ENCODE measurements around the gene RBM8A. TPM values are rescaled to one million over a fixed set of nuclear protein-coding genes. Genes with fewer than 3 reads are reported as not detected.

RBM8A gene
- 54.4 and 130 TPM in 2 replicates for total RNA-seq

GRCh38 chr1:145927063-145927886 is at the start of gene RBM8A:
Gene RBM8A (minus strand): TSS chr1:145927484. CDS start chr1:145927426, 58 bp downstream.

GRCh38 chr1:145964328-145965118 is 37.2 kb upstream of the RBM8A start, which contains the start of the genes ANKRD34A and POLR3GL:
Gene ANKRD34A (minus strand): TSS chr1:145964575. CDS start chr1:145961759, 2,816 bp downstream.
Gene POLR3GL (plus strand): TSS chr1:145964690. CDS start chr1:145974866, 10,176 bp downstream.

GRCh38 chr1:145957443-145958319 is 30.4 kb upstream of the RBM8A start, which contains the start of gene LIX1L:
Gene LIX1L (minus strand): TSS chr1:145958017. CDS start chr1:145957927, 90 bp downstream.

GRCh38 chr1:145918144-145918991 is 8.9 kb downstream of the RBM8A start, which contains the start of gene PEX11B:
Gene PEX11B (minus strand): TSS chr1:145918717. CDS start chr1:145918688, 29 bp downstream.

GRCh38 chr1:145885738-145886287 is 41.5 kb downstream of the RBM8A start, which contains the start of gene ANKRD35:
Gene ANKRD35 (minus strand): TSS chr1:145885866. CDS start chr1:145885758, 108 bp downstream.

Other genes starting within 250 kb of the RBM8A start
- gene PDZK1, start 220.1 kb downstream of the RBM8A start, total RNA-seq: 0.49 and 11.3 TPM in 2 replicates
- not detected in 2 replicates for gene CD160, start 208.0 kb downstream of the RBM8A start, total RNA-seq
- 7.7 and 9.4 TPM in 2 replicates for gene RNF115, start 103.4 kb downstream of the RBM8A start, total RNA-seq
- gene POLR3C, start 103.3 kb downstream of the RBM8A start, total RNA-seq: 29.5 and 30.5 TPM in 2 replicates
- 2.8 and 4.1 TPM in 2 replicates for gene NUDT17, start 81.9 kb downstream of the RBM8A start, total RNA-seq
- 29.7 and 31.9 TPM in 2 replicates for gene PIAS3, start 68.4 kb downstream of the RBM8A start, total RNA-seq
- gene ANKRD35, start 41.6 kb downstream of the RBM8A start, total RNA-seq: 0.13 and 0.49 TPM in 2 replicates
- gene ITGA10, start 17.4 kb downstream of the RBM8A start, total RNA-seq: 3.1 and 8.4 TPM in 2 replicates
- 20.7 and 30.2 TPM in 2 replicates for gene PEX11B, start 8.8 kb downstream of the RBM8A start, total RNA-seq
- gene LIX1L, start 30.5 kb upstream of the RBM8A start, total RNA-seq: 30.0 and 32.6 TPM in 2 replicates
- 1.0 and 1.1 TPM in 2 replicates for gene ANKRD34A, start 37.1 kb upstream of the RBM8A start, total RNA-seq
- gene POLR3GL, start 37.2 kb upstream of the RBM8A start, total RNA-seq: 6.5 and 12.9 TPM in 2 replicates
- gene TXNIP, start 69.1 kb upstream of the RBM8A start, total RNA-seq: 18.7 and 484 TPM in 2 replicates
- gene HJV, start 94.3 kb upstream of the RBM8A start, total RNA-seq: not detected in 2 replicates
- gene NBPF10, start 217.3 kb upstream of the RBM8A start, total RNA-seq: 0.65 and 1.8 TPM in 2 replicates

Data from mesangial cell (primary cell).